Ishikawa (cell line): Measurements from ENCODE around the gene ARHGEF4.

ENCODE experiments used
- MAX ChIP-seq: IDR thresholded peaks from 2 replicates; pipeline ENCODE4 v1.6.1; 2012
- NFIC ChIP-seq: IDR thresholded peaks from 2 replicates; pipeline ENCODE4 v1.6.1; 2012
- RAD21 ChIP-seq: IDR thresholded peaks from 2 replicates; pipeline ENCODE4 v1.6.1; 2012; ENCODE audit warnings: low read depth
- REST ChIP-seq: IDR thresholded peaks from 2 replicates; pipeline ENCODE4 v1.6.1; 2012; ENCODE audit warnings: low read depth, mild to moderate bottlenecking
- TEAD4 ChIP-seq: IDR thresholded peaks from 2 replicates; pipeline ENCODE4 v1.6.1; 2012
- USF1 ChIP-seq: IDR thresholded peaks from 2 replicates; pipeline ENCODE4 v1.6.1; 2012
- YY1 ChIP-seq: IDR thresholded peaks from 2 replicates; pipeline ENCODE4 v1.6.1; 2012; ENCODE audit warnings: low read depth

GRCh38 chr2:130966149-130966774 lies 129.5 kb downstream of the ARHGEF4 start:
- TF ChIP-seq MAX = no peak
- no peak for TF ChIP-seq YY1
- no peak for TF ChIP-seq USF1
- no peak for TF ChIP-seq REST
- no peak for TF ChIP-seq NFIC
- TF ChIP-seq RAD21 = no peak
- TF ChIP-seq TEAD4 = no peak
